Measurements from ENCODE around the gene CNN3.

The CNN3 gene

GRCh38 chr1:94856004-94856403 is 70.9 kb downstream of the CNN3 start:
- DNase-seq (ENCODE audit: low spot score) = no peak

- DNase-seq (ENCODE audit: low spot score) = peak; percentile 5
These were observed 71.6 kb downstream of the CNN3 start for GRCh38 chr1:94855307-94855700.

- peak; percentile 88 for DNase-seq (ENCODE audit: low spot score)
These were observed 72.2 kb downstream of the CNN3 start for GRCh38 chr1:94854458-94855306.

- no peak for DNase-seq (ENCODE audit: low spot score)
These were observed 74.1 kb downstream of the CNN3 start for GRCh38 chr1:94852788-94853187.

DNA sequence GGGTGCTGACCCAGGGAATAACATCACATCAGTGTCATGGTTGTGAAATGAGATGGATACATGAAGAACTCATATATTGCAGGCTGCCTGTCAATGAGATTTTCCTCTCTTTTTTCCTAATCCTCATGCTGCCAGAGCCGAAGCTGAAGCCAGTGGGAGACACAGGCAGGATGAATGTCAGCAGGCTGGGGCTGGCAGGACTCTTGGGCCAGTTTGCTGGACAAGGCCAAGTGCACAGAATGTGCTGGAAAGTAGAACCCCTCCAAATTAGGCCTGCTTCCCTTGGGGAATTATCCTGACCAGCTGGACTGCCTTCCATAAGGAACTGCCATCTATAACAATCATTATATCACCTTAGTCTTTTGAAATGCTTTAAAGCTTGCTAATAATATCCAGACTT is 75.3 kb downstream of the CNN3 start:
- no peak for DNase-seq (ENCODE audit: low spot score)
